GM12891 (cell line): ENCODE measurements around the gene WSCD1.

Source experiments
- DNase-seq: peaks from one replicate; pipeline ENCODE4 v3.0.0; 2011; ENCODE audit warnings: low spot score; ENCODE audit not compliant: insufficient read length
- FAIRE-seq: peaks from 2 replicates; lab custom pipeline; 2011; peaks lifted over from hg19 to GRCh38; lab: Jason Lieb, UNC
- PAX5 ChIP-seq: IDR thresholded peaks from 2 replicates; pipeline ENCODE4 v1.6.1; 2011; ENCODE audit warnings: low read length, moderate library complexity, mild to moderate bottlenecking; ENCODE audit not compliant: insufficient read depth, severe bottlenecking
- POLR2A ChIP-seq: IDR thresholded peaks from 2 replicates; pipeline ENCODE4 v1.6.1; 2011; ENCODE audit warnings: low read depth, low read length, control low read depth
- POLR2AphosphoS5 ChIP-seq: IDR thresholded peaks from 2 replicates; pipeline ENCODE4 v1.6.1; 2011; ENCODE audit warnings: low read depth, low read length, control low read depth
- POU2F2 ChIP-seq: IDR thresholded peaks from 2 replicates; pipeline ENCODE4 v1.6.1; 2011; ENCODE audit warnings: low read depth, mild to moderate bottlenecking, control low read depth, low read length, moderate library complexity
- SPI1 ChIP-seq: IDR thresholded peaks from 2 replicates; pipeline ENCODE4 v1.6.1; 2011; ENCODE audit warnings: low read depth, low read length, control low read depth
- TAF1 ChIP-seq: IDR thresholded peaks from 2 replicates; pipeline ENCODE4 v1.6.1; 2011; ENCODE audit warnings: low read depth, low read length, control low read depth

WSCD1 gene

DNA sequence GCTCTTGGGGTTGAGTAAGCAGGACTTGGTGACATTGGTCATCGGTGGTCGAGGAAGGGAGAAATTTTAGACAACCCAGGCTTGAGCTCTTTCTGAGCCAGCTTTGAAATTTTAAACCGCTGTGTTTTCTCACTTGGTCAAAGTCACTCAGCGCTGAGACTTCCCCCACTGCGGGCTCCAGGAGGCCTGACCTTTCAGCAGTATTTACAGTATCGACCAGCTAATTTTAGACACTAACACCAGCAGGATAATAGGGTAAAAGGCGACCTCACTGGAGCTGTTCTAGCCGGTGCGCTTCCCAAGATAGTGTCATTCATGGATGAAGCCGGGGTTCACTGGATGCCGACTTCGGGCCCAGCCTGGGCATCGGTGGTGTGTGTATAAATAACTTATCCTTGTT lies 29.7 kb upstream of the WSCD1 start:
- FAIRE-seq (no peak), DNase-seq (no peak)
- TF ChIP-seq PAX5, result no peak

DNA sequence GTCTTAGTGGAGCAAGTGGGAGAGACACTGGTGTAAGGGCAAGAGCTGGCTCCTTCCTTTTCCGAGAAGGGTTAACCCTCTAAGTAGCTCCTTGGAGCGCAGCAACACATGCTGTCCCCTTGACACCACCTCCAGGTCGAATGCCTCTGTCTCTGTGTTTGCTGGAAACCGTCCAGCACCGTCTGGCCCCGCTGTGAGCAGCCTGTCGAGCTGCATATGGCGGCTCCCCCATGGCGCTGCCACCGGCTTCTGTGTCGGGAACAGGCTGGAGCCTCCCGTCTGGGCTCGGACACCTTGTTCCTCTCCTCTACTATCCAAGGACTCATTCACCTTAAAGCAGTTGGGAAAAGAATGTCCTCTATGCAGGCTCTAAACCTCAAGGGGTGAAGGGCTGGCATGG lies 28.9 kb upstream of the WSCD1 start:
- FAIRE-seq (no peak), DNase-seq (no peak)
- TF ChIP-seq POU2F2 (no peak), POLR2AphosphoS5 (no peak), PAX5 (no peak), POLR2A (no peak), SPI1 (no peak), TAF1 (no peak)

DNA sequence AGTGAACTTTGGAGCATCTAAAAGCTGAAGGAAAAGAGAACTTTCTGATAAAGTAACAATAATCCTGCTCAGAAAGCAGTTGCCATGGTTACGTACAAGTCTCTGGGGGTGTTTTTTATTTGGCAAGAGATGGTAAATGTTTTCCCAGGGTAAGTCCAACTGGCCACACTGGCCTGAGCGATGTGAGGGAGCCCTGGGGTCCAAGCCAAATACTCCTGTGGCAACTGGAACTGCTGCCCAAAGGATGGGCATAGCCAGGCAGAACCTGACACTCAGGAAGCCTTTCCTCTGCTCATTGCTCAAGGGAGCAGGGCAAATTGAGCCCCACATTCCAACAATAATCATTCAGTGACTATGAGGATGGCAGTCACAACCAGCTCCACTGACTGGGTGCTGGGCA lies 26.8 kb upstream of the WSCD1 start:
- TF ChIP-seq POLR2A (no peak), SPI1 (no peak), PAX5 (no peak), POLR2AphosphoS5 (no peak), POU2F2 (no peak), TAF1 (no peak)
- DNase-seq (no peak), FAIRE-seq (no peak)

DNA sequence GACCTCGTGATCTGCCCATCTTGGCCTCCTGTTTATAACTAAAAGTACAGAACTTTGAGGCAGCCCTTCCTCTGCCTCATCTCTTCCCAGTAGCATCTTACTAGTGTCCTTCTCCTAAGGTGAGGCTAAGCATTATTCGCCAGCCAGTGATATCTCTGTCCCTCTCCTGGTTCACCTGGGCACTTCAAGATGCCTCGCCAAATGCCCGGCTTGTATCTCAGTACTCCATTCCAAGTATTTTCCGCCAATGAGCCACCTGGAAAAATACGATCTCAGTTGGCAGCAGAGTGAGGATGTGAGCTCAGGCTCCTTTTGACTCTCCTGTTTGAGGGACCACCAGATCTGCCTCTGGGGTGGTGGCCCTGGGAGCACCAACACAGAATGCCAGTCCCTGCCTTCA lies 25.9 kb upstream of the WSCD1 start:
- TF ChIP-seq POLR2AphosphoS5, result no peak
- no peak for TF ChIP-seq POLR2A
- TF ChIP-seq PAX5, result no peak
- no peak for TF ChIP-seq TAF1
- no peak for TF ChIP-seq POU2F2
- no peak for TF ChIP-seq SPI1
- FAIRE-seq (no peak), DNase-seq (no peak)

DNA sequence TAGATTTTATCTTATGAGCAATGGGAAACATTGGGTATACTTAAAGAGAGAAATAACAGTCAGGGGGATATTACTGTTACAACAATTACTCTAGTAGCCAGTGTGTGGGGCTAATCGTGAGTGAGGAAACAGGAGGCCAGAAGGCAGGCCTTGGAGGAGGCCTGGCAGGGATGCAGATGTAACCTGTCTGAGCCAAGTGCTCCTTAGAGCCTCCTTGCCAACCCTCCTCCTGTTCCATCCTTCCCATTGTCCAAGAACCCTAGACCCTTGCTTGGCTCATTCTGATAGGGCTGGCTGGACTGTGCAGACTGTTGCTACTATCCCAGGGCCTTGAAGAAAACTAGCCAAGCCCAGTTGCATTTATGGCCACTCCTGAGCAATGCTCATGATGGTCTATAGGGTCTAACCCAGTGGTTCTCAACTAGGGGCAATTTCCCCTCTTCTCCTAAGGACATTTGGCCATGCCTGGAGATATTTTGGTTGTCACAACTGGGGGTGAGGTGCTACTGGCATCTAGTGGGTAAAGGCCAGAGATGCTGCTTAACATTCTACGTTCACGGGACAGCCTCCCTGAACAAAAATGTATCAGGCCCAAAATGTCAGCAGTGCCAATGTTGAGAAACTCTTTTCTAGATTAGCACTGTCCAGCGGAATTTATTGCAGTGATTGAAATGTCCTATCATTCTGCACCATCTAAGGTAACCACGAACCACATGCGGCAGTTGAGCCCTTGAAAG lies 24.4 kb upstream of the WSCD1 start:
- DNase-seq, result no peak
- TF ChIP-seq POLR2A (no peak), TAF1 (no peak), SPI1 (no peak), POU2F2 (no peak), POLR2AphosphoS5 (no peak), PAX5 (no peak)
- no peak for FAIRE-seq

DNA sequence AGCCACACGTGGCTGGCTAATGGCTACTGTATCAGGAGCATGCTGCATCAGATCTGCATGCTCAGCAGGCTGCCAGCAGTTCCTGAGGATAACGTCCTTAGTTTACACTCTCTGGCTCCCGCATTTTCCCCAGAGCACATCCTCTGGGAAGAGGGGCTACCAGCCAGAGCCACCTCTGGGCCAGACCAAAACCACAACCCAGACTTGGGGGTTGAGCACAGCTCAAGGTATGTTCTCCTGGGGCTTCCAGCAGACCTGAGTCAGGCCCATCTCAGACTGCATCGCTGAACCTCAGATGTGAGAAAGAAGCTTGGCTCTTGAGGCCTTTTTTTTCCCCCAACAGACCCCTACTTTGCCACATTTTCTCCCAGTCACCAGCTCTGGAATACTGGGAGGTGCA lies 23.7 kb upstream of the WSCD1 start:
- FAIRE-seq (no peak), DNase-seq (no peak)
- TF ChIP-seq POLR2AphosphoS5 (no peak), POU2F2 (no peak), TAF1 (no peak), POLR2A (no peak), SPI1 (no peak)

DNA sequence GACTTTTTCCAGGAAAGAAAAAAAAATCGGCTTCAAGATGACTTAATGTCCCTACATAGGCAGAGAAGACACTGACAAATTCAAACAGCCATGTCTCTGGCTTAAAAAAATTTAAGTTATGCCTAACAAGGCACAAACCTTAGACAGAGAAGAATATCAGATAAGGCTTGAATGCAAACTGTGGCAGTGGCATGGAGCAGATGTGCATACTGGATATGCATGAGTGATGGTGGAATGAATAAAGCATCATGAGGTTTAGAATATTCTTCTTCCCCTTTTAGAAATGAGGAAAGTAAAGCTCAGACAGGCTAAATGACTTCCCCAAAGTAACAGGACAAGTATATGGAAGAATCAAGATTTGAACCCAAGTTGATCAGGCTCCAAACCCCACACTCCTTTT lies 23.2 kb upstream of the WSCD1 start:
- FAIRE-seq (no peak), DNase-seq (no peak)
- TF ChIP-seq SPI1 (no peak), TAF1 (no peak), POU2F2 (no peak), POLR2A (no peak), POLR2AphosphoS5 (no peak), PAX5 (no peak)

DNA sequence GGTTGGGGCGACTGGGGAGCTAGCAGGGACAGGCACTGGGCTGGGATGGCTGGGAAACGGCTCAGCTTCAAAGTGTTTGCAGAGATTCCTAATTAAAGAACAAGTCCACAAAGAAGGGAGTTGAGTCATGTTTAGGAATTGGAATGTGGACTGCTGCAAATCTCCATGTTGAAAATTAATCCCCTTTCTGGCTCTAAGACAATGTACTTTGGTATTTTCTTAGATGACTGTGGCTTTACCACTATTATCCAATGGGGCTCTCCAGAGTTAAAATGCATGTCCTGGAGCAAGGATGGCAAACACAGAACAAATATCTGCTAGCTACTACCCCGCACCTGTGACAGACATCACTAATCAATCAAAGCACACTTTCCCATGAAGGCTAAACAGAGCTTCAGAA lies 22.2 kb upstream of the WSCD1 start:
- DNase-seq (no peak), FAIRE-seq (no peak)
- TF ChIP-seq SPI1 (no peak), PAX5 (no peak), POLR2AphosphoS5 (no peak), POLR2A (no peak), TAF1 (no peak), POU2F2 (no peak)

DNA sequence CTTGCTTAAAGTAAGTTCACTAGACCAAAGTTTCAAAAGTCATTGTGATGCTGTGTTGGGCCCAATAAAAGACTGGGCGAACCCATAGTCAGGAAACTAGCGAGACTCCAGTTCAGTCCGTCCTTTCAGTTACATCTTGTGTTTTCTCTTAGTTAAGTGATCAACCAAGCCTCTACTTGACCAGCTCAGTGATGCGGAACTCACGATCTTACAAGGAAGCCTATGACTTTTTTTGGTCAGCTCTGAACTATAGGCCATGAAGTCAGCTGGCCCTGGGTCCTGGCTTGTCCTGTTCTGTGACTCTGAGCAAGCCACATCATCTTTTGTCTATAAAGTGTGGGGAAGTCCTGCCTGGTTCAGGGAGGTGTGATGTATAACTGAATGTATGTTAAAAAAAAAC lies 21.7 kb upstream of the WSCD1 start:
- TF ChIP-seq PAX5 (no peak), TAF1 (no peak), POU2F2 (no peak), SPI1 (no peak), POLR2A (no peak)
- no peak for DNase-seq
- FAIRE-seq, result no peak

DNA sequence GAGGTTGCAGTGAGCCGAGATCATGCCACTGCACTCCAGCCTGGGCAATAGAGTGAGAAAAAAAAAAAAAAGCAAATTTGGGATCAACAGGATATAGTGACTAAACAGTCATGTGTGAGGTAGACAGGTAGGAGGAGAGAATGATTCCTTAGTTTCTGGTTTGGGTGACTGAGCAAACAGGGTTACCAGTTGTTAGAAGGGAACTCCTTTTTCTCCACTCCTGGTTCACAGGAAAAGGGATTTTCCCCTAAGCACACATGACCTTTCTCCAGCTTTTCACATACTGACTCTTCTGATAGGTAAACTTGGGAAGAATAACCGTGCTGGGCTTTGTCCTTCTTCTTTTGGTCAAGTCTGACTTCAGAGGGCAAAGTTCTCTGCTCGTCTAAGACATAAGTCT lies 17.3 kb upstream of the WSCD1 start:
- FAIRE-seq (no peak), DNase-seq (no peak)
- TF ChIP-seq POLR2A (no peak), SPI1 (no peak), POLR2AphosphoS5 (no peak), POU2F2 (no peak)

DNA sequence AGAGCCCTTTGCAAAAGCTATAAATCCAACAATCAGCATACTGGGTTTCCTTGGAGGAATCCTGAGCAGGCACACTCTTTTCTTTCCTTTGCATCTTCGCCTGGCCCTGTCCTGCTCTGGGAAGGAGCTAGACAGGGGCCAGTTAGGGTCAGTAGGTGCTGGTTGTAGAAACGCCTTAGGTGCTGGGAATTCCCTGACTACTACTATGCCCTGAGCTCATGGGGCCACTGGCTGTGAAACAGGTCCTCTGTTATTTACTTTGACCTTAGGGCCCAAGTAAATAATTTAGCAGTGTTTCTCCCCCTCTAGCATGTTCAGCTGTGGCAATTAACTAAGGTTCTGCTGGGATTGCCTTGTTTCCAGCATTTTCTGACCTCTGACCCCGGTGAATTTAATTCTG lies 15.8 kb upstream of the WSCD1 start:
- FAIRE-seq (no peak), DNase-seq (no peak)
- TF ChIP-seq POU2F2 (no peak), POLR2A (no peak), SPI1 (no peak), TAF1 (no peak), POLR2AphosphoS5 (no peak), PAX5 (no peak)
